Measurements from ENCODE around the gene RABEP1. TPM values are rescaled to one million over a fixed set of nuclear protein-coding genes. Genes with fewer than 3 reads are reported as not detected.
"Not testable (repeated sequence)": the region's sequence is repeated elsewhere in the genome, so short reads cannot be mapped to it uniquely, and the experiment has no call there.

Gene RABEP1
- total RNA-seq, 1 experiment from 2014 or later: 71.3 TPM

DNA sequence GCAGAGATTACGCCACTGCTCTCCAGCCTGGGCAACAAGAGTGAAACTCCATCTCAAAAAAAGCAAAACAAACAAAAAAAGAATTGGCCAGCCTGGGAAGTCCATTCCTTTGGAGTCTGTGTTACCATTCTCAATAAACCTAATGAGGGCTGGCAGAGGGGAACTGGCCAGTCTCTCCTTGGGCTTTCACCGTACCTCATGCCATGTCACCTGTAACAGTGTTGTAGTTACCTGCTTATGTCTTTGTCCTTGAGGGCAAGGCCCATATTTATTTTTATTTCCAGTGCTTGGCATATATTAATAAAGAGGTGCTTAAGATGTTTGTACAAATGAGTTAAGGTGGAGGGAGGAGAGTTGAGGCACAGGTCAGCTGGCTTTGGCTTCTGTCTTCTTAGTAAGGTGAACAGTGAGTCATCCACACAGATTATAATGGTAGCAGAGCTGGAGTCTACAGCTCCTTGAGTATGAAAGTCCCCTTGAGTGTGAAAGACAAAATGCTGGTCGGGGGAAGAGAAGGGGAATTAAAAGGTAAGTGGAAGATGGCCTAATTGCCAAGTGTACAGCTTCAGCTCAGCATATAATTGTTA lies 148.4 kb downstream of the RABEP1 start:
- BruUV-seq (replicated peaks): no TSS peak
- H3K27me3 ChIP-seq (replicated peaks; ENCODE audit: insufficient read depth, low read depth, low read length, poor library complexity): no peaks in the 10 kb centered on the region
- ChIA-PET CTCF (interaction anchor here (0.7 kb wide), 2 partner anchors 27 to 1228 kb away, joined by 3 read pairs; no protein-coding TSS in a partner anchor), POLR2A (ENCODE audit: low non-redundant PET) (no interaction called here)
- no peak overlapping the region for H3K27ac ChIP-seq (ENCODE audit: low read depth, low read length, poor library complexity, severe bottlenecking)
- H3K9me3 ChIP-seq (ENCODE audit: low read depth, low read length, poor library complexity, severe bottlenecking): no peaks in the 10 kb centered on the region
- H3K36me3 ChIP-seq (ENCODE audit: insufficient read depth, low read length, poor library complexity, severe bottlenecking): peaks cover 97% of the 10 kb centered on the region
- intact Hi-C loops (cut with micrococcal nuclease; ENCODE audit: unreplicated experiment): loop anchor here (10.0 kb wide), 1 partner anchor 176 kb away; no protein-coding TSS in a partner anchor
- DNase-seq (ENCODE audit: low spot score): no peak
- TF ChIP-seq EZH2 (IDR thresholded peaks at IDR 0.05; ENCODE audit: borderline replicate concordance, low read depth, low read length, poor library complexity, severe bottlenecking): no peak
- TF ChIP-seq, protein P1, sequence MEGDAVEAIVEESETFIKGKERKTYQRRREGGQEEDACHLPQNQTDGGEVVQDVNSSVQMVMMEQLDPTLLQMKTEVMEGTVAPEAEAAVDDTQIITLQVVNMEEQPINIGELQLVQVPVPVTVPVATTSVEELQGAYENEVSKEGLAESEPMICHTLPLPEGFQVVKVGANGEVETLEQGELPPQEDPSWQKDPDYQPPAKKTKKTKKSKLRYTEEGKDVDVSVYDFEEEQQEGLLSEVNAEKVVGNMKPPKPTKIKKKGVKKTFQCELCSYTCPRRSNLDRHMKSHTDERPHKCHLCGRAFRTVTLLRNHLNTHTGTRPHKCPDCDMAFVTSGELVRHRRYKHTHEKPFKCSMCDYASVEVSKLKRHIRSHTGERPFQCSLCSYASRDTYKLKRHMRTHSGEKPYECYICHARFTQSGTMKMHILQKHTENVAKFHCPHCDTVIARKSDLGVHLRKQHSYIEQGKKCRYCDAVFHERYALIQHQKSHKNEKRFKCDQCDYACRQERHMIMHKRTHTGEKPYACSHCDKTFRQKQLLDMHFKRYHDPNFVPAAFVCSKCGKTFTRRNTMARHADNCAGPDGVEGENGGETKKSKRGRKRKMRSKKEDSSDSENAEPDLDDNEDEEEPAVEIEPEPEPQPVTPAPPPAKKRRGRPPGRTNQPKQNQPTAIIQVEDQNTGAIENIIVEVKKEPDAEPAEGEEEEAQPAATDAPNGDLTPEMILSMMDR (conservative IDR thresholded peaks at IDR 0.05; ENCODE audit: low read depth, low read length): no peak
- H3K4me1 ChIP-seq (ENCODE audit: insufficient read depth, low read length, poor library complexity, severe bottlenecking): no peaks in the 10 kb centered on the region
- no peak overlapping the region for H3K4me3 ChIP-seq (ENCODE audit: low read depth, low read length, poor library complexity, severe bottlenecking)

DNA sequence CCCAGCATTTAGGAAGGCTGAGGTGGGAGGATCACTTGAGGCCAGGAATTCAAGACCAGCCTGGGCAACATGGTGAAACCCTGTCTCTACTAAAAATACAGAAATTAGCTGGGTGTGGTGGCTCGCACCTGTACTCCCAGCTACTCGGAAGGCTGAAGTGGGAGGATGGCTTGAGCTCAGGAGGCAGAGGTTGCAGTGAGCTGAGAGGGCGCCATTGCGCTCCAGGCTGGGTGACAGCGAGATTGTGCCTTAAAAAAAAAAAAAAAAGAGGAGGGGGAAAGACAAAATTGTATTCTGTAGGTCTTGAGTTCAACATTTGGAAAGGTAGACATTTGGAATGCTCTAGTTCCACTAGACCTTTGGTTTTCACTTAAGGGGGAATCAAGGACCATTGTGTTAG lies 149.2 kb downstream of the RABEP1 start:
- peaks cover 97% of the 10 kb centered on the region for H3K36me3 ChIP-seq (ENCODE audit: insufficient read depth, low read length, poor library complexity, severe bottlenecking)
- BruUV-seq (replicated peaks); H3K27me3 ChIP-seq (replicated peaks; ENCODE audit: insufficient read depth, low read depth, low read length, poor library complexity); POLR2A ChIA-PET (ENCODE audit: low non-redundant PET); H3K4me1 ChIP-seq (ENCODE audit: insufficient read depth, low read length, poor library complexity, severe bottlenecking); H3K4me3 ChIP-seq (ENCODE audit: low read depth, low read length, poor library complexity, severe bottlenecking); H3K9me3 ChIP-seq (ENCODE audit: low read depth, low read length, poor library complexity, severe bottlenecking); DNase-seq (ENCODE audit: low spot score); H3K27ac ChIP-seq (ENCODE audit: low read depth, low read length, poor library complexity, severe bottlenecking): not testable (repeated sequence)
- TF ChIP-seq, protein P1 (conservative IDR thresholded peaks at IDR 0.05; ENCODE audit: low read depth, low read length): peak; percentile 26; the same call in 1 of the 2 replicates
- CTCF ChIA-PET: interaction anchor here (0.7 kb wide), 2 partner anchors 26 to 1227 kb away, joined by 3 read pairs; no protein-coding TSS in a partner anchor
- intact Hi-C loops (cut with micrococcal nuclease; ENCODE audit: unreplicated experiment): loop anchor here (10.0 kb wide), 1 partner anchor 176 kb away; no protein-coding TSS in a partner anchor

DNA sequence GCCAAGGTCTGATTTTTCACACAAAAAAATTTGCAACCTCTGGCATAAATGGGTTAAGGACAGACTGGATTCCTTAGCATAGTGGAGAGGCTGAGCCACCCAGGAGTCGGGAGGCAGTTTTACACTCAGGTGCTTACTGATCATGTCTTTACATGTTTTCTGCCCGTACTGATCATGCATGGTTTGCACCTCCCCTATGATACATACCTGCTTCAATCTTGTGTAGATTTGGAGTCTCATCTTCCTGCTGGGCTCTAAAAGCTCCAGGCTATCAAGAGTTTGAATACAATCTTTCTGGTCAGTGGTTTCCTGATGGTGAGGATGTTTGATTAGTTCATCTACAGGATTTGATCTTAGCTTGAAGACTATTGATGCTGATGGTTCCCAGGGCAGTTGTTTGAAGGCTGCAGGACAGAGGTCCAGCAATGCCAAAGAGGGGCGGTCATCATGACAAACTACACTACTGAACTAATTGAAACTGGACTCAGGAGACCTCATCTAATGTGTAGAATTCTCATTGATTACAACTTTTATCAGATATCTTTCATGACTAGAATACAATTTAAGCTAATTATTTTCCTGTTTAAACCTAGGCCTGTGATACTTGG lies 150.0 kb downstream of the RABEP1 start:
- no peak for TF ChIP-seq EZH2 (IDR thresholded peaks at IDR 0.05; ENCODE audit: borderline replicate concordance, low read depth, low read length, poor library complexity, severe bottlenecking)
- TF ChIP-seq, protein P1 (conservative IDR thresholded peaks at IDR 0.05; ENCODE audit: low read depth, low read length): no peak
- CTCF ChIA-PET: interaction anchor here (0.5 kb wide), 1 partner anchor 31 kb away, joined by 4 read pairs; no protein-coding TSS in a partner anchor
- intact Hi-C loops (cut with micrococcal nuclease; ENCODE audit: unreplicated experiment): loop anchor here (10.0 kb wide), 1 partner anchor 177 kb away; no protein-coding TSS in a partner anchor
- Histone ChIP-seq H3K27me3 (replicated peaks; ENCODE audit: insufficient read depth, low read depth, low read length, poor library complexity) (no peaks in the 10 kb centered on the region), H3K4me1 (ENCODE audit: insufficient read depth, low read length, poor library complexity, severe bottlenecking) (peaks cover 10% of the 10 kb centered on the region), H3K27ac (ENCODE audit: low read depth, low read length, poor library complexity, severe bottlenecking) (no peak overlapping the region), H3K4me3 (ENCODE audit: low read depth, low read length, poor library complexity, severe bottlenecking) (no peak overlapping the region), H3K9me3 (ENCODE audit: low read depth, low read length, poor library complexity, severe bottlenecking) (no peaks in the 10 kb centered on the region), H3K36me3 (ENCODE audit: insufficient read depth, low read length, poor library complexity, severe bottlenecking) (peaks cover 97% of the 10 kb centered on the region)
- DNase-seq (ENCODE audit: low spot score): no peak
- POLR2A ChIA-PET (ENCODE audit: low non-redundant PET): no interaction called here
- no TSS peak for BruUV-seq (replicated peaks)

Measured in A673 (cell line).